HG03457 (cell line): Measurements from ENCODE around the gene CHEK2.
"Not testable (repeated sequence)": the region's sequence is repeated elsewhere in the genome, so short reads cannot be mapped to it uniquely, and the experiment has no call there.

Experiments
- ATAC-seq: cut with Tn5 transposase; IDR thresholded peaks from one replicate; pipeline ENCODE4 v1.9.1; 2021; ENCODE audit warnings: moderate number of reproducible peaks; ENCODE audit not compliant: unreplicated experiment

Gene CHEK2

DNA sequence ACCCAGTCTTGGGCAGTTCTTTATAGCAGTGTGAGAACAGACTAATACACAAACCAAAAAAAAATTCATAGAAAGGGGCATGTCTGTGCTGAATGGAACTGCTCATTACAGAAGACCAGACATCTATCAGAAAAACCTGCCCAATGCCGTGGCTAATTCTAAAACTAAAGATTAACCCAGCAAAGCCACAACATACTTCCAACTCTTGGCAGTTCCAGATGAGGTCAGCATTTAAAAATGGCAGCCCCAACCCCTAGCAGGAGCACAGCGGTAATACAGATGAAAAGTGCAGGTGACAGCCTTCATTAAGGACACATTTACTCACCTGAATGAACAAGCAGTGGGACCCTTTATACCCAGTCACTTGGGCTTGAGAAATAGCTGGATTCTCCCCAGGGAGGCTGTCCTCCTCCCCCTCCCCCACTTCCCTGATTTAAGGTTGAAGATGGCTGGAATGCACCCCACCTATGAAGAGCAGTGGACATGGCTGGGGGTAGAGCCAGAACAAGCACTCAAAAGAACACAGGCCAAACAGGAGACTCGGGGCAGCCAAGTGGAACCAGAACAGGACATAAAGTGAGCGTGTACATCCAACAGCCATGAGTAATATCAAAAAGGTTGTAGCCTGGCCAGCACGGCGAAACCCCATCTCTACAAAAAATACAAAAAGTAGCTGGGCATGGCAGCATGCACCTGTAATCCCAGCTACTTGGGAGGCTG, 48.4 kb downstream of the CHEK2 start:
- ATAC-seq = not testable (repeated sequence)

DNA sequence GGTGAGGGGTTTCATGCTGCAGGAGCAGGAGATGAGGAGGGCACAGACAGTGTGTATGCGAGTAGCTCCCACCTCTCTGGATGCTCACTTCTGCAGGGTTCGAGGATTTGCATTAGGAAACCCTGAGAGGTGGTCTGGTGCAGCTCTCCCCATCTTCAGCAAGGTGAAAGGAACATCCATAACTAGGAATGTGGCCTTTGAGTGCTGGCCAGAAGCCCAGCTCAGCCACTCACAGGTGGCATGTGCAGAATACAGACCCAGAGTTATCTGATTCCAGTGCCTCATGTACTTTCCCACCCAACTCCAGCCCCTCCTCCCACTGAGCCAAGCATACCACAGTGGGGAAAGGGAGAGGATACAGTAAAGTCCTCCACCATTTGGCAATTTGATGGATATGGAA, 51.8 kb downstream of the CHEK2 start:
- ATAC-seq = not testable (repeated sequence)

DNA sequence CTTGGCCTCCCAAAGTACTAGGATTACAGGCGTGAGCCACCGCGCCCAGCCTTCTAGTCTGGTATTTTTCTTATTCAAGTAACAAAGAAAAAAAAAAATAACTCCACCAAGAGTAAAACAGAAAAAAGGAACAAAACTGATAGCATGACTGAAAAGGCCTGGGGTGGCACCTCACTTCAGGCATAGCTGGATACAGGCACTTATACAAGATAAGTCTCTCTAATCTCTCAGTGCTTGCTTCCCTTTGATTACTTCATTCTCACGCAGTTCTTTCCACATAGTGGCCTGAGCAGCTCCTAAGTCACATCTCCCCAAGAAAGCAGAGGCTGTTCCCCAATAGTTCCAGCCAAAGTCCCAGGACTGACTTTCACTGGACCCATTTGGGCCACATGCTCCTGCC, 58.7 kb downstream of the CHEK2 start:
- ATAC-seq = not testable (repeated sequence)

DNA sequence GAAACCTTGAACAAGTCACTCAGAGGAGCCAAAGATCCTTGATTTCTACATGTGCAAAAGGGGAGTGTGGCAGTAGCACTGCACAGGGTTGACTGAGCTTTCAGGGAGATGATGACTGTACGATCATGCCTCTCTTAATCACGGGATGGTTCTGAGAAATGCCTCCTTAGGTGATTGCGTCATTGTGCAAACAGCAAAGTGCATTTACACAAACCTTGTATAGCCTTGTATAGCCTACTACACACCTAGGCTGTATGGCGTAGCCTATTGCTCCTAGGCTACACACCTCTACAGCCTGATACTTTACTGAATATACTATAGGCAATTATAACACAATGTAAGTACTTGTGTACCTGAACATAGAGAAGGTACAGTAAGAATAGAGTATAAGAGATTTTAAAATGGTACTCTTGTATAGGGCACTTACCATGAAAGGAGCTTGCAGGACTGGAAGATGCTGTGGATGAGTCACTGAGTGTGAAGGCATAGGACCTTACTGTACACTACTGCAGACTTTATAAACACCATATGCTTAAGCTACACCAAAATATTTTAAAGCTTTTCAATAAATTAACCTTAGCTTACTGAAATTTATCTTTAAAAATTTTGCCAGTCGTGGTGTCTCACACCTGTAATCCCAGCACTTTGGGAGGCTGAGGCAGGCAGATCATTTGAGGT, 60.7 kb downstream of the CHEK2 start:
- ATAC-seq = not testable (repeated sequence)

DNA sequence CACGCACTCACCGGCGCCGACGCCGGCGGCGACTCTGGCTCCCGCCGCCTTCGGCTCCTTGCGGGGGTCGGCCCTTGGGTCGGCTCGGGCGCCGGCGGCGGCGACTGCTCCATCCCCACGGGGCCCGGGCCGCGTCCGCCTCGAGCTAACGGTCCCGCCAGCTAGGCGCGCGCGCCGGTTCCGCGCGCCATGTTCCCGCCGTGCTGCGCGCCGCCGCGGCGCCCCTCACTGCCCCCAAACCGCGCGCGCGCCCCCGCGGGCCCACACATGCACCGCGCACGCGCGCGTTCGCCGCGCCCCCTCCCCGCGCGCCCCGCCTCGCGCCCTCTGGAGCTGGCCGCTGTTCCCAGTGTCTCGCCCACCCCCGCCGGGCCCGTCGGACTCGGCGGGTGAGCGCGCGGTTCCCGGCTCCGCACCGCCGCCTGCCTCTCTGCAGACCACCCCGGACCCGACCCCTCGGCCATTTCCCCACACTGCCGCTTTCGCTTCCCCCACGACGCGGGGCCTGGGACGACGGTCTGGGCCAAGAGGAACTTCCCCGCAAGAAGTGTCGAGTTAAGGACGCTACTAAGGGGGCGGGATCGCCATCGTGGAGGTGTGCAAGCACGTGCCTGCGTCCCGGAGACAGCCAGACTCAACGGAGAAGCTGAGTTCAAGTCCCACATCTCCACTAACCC, 61.9 kb downstream of the CHEK2 start, which contains the start of gene TTC28:
TTC28 (minus strand) TSS at position 230 of the 677 bp plus-strand sequence; CDS start at position 113, 117 bp downstream.
- not testable (repeated sequence) for ATAC-seq

DNA sequence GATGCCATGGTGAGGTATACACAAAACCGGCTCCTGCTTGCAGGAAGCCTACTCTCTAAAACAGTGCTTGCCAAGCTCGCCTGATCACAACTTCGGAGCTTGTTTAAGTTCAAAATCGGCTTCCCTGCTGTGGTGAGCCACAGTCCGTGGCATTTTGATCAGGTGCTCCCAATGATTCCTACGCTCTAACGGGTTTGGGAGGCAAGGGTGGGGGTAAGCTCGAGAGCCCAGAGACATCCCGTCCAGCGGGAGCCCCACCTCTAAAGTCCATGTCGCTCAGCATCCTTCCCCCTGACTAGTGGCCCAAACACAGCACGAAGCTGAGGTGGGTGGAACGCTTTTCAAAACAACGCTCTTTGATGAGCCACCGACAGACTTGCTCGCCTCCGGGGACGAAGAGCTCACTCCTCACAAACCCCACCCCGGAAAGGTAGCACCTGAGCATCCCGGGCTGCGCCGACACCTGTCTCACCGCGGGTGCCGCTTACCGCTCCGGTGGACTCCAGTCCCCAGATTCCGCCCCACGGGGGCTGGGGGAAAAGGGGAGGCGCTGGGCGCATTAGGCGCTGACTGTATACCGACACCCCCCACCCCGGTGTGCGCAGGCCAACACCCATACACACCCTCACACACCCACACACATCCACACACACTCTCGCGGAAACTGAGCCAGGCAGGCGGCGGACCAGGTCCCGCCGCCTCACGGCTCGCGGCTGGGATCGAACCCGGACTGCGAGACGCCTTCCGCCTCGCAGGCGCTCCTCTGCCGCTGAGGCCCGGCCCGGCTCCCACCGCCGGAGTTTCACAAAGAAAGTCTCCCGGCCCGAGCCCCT, 62.6 kb downstream of the CHEK2 start:
- ATAC-seq = not testable (repeated sequence)

DNA sequence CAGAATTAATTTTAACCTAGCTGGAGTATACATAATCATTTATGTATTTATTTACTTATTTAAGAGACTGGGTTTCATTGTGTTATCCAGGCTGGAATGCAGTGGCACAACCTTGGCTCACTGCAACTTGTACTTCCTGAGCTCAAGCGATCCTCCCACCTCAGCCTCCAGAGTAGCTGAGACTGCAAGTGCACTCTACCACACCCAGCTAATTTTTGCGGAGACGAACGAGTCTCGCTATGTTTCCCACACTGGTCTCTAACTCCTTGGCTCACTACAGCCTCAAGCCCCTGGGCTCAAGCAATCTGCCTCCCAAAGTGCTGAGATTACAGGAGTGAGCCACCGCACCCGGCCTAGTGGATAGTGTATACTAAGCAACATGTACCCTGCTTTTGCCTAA, 63.5 kb downstream of the CHEK2 start:
- not testable (repeated sequence) for ATAC-seq

DNA sequence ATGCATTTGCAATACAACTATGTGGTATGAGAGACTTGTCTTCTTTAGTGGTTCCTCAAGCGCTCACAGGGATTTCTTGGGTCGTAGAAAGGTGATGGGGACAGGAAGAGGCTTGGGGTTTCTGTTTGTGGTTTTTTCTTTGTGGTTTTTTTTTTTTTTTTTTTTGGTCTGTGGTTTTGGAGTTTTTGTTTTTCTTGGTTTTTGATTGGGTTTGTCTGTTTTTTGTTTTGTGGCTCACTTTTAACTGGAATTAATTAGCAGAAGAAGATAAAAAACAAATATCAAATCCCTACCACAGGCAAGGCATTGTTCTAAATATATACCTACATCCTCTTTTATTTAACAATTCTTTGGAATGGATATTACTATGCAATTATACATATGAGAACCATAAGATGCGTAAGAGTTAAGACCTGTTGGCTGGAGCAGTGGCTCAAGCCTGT, 67.5 kb downstream of the CHEK2 start:
- ATAC-seq = no peak

DNA sequence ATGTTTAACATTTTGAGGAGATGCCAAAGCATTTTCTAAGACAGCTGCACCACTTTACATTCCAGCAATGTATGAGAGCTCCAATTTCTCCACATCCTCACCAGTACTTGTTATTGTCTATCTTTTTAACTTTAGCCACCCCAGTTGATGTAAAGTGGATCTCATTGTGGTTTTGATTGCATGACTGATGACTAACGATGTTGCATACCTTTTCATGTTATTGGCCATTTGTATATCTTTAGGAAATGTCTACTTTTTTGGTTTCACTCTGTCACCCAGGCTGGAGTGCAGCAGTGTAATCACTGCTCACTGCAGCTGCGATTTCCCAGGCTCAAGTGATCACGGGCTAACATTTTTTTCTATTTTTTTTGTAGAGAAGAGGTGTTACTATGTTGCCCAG, 70.9 kb downstream of the CHEK2 start:
- ATAC-seq = no peak

DNA sequence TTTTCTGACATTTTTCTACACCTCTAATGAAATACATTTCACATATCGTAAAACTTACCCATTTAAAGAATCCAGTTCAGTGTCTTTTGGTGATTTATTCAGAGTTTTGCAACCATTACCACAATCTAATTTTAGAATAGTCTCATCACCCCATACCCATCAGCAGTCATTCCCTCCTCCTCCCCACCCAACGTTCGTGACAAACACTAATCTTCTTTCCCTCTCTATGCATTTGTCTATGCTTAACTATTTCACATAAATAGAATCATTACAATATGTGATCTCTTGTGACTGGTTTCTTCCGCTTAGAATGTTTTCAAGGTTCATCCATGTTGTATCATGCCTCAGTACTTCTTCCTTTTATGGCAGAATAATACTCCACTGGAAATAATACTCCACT, 71.5 kb downstream of the CHEK2 start:
- ATAC-seq = no peak

DNA sequence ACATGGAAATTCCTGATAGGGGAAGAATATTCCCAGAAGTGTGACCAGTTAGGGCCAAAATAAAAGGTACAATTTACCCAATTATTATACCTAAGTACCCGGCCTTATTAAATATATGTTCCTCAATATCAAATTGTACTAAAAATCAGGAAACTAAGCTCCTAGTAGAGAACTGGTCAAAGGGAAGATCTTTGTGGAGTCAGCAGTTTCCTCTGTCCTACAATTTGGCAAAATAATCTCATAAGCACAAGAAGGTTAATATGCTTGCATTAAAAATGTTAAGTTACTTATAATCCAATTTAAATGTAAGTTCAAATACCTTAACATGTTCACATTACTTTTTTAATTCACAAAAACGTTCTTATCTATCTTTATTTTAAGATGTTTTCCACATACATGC, 72.2 kb downstream of the CHEK2 start:
- ATAC-seq = no peak

DNA sequence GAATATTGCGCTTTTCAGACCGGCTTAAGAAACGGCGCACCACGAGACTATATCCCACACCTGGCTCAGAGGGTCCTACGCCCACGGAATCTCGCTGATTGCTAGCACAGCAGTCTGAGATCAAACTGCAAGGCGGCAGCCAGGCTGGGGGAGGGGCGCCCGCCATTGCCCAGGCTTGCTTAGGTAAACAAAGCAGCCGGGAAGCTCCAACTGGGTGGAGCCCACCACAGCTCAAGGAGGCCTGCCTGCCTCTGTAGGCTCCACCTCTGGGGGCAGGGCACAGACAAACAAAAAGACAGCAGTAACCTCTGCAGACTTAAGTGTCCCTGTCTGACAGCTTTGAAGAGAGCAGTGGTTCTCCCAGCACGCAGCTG, 78.1 kb downstream of the CHEK2 start:
- ATAC-seq = not testable (repeated sequence)

DNA sequence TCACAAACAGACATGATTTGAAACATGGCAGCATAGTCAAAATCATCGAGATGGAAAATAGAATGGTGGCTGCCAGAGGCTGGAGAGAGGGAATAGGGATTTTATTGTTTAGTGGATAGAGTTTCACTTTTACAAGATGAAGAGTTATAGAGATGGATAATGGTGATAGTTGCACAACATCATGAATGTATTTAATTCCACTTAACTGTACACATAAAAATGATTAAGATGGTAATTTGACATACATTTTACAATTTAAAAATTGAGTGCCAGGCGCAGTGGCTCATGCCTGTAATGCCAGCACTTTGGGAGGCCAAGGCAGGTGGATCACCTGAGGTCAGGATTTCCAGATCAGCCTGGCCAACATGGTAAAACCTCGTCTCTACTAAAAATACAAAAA, 83.2 kb downstream of the CHEK2 start:
- no peak for ATAC-seq

DNA sequence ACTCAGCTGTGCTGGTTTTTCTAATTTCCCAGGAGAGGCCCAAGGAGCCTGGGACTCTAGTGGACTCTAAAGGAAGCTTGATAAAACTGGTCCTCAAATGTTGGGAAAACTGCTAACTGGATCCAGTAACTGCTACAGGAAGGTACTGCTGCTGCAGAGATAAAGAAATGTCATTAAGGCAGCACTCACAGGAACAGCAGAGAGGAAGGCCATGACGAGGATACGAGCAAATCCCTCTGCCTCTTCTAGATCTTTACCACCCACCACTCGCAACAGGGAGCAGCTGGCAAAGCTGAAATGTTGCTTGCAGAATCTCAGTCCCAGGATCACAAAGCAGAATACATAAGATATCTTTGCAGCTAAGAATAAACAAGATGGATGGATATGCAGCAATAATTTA, 85.4 kb downstream of the CHEK2 start:
- ATAC-seq = no peak

DNA sequence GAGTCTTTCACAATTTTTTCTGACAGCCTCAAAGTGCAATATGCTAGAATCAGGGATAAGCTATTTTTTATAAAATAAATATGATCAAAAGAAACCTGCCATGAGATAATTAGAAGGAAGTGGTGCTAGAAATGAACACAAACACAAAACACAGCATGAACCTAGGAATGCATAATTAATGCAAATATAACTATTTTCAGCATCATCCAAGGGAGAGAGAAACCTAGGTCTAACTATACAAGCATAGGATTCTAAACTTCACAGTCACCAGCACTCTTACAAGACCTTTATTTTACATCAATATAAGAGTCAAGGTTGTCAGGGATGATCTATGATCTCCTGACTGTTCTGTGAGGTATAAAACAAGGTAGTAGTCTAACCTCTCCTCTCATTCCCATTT, 91.2 kb downstream of the CHEK2 start:
- ATAC-seq = no peak

DNA sequence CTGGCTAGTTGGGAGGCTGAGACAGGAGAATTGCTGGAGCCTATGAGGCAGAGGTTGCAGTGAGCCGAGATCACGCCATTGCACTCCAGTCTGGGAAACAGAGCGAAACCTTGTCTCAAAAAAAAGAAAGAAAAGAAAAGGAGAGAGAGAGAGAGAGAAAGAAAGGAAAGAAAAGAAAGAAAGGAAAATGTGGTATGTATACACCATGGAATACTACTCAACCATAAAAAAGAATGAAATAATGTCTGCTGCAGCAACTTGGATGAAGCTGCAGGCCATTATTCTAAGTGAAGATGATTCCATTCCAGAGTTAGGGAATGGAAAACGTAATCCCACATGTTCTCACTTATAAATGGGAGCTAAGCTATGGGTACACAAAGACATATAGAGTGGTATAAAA, 92.8 kb downstream of the CHEK2 start:
- no peak for ATAC-seq

DNA sequence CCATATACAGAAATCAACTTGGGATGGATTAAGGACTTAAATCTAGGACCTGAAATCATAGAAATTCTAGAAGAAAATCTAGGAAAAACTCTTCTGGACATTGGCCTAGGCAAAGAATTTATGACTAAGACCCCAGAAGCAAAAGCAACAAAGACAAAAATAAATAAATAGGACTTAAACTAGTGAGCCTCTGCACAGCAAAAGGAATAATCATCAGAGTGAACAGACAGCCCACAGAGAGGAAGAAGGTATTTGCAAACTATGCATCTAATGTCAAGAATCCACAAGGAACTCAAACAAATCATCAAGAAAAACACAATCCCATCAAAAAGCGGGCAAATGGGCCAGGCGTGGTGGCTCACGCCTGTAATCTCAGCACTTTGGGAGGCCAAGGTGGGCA, 94.4 kb downstream of the CHEK2 start:
- no peak for ATAC-seq

DNA sequence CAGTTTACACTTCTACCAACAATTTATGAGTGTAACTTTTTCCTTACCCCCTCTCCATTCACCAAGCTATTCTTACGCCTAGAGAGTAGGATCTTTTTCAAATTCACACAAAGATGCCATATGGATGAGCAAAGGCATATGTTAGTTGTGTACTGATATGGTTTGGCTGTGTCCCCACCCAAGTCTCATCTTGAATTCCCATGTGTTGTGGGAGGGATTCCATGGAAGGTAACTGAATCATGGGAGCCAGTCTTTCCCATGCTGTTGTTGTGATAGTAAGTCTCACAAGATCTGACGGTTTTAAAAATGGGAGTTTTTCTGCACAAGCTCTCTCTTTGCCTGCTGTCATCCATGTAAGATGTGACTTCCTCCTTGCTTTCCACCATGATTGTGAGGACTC, 102.3 kb downstream of the CHEK2 start:
- ATAC-seq = no peak
